HFF-Myc (cell line): ENCODE results near the gene CNIH1.
"Not testable (repeated sequence)": the region's sequence is repeated elsewhere in the genome, so short reads cannot be mapped to it uniquely, and the experiment has no call there.

Experiments used
- DNase-seq: peaks from one replicate; pipeline ENCODE4 v3.0.0-alpha.2; 2011; ENCODE audit warnings: low read depth; ENCODE audit errors: extremely low read depth
- H3K4me3 ChIP-seq: replicated peaks from 2 replicates; pipeline ENCODE4 v1.5.1; 2011; ENCODE audit warnings: low read depth, mild to moderate bottlenecking, control low read depth, low read length
- CTCF ChIP-seq: IDR thresholded peaks from 2 replicates; pipeline ENCODE4 v1.5.1; 2012; ENCODE audit warnings: mild to moderate bottlenecking, low read depth, low read length, control low read depth; ENCODE audit errors: missing control alignments

The CNIH1 gene

GRCh38 chr14:54385556-54385955, 55.6 kb downstream of the CNIH1 start:
- H3K4me3 ChIP-seq = no peak overlapping the region
- no peak for TF ChIP-seq CTCF
- DNase-seq = no peak

GRCh38 chr14:54383835-54384234, 57.3 kb downstream of the CNIH1 start:
- H3K4me3 ChIP-seq = no peak overlapping the region
- TF ChIP-seq CTCF = no peak
- no peak for DNase-seq

- H3K4me3 ChIP-seq = no peak overlapping the region
- no peak for DNase-seq
- no peak for TF ChIP-seq CTCF
Observed at GRCh38 chr14:54381821-54382220, 59.4 kb downstream of the CNIH1 start.

- H3K4me3 ChIP-seq, DNase-seq: not testable (repeated sequence)
Observed at GRCh38 chr14:54380558-54380957, 60.6 kb downstream of the CNIH1 start.

- H3K4me3 ChIP-seq, DNase-seq: not testable (repeated sequence)
Observed at GRCh38 chr14:54378893-54379292, 62.3 kb downstream of the CNIH1 start.

- no peak for DNase-seq
- no peak overlapping the region for H3K4me3 ChIP-seq
- TF ChIP-seq CTCF = no peak
Observed at GRCh38 chr14:54377501-54377900, 63.7 kb downstream of the CNIH1 start.

- no peak for TF ChIP-seq CTCF
Observed at GRCh38 chr14:54374117-54374884, 66.9 kb downstream of the CNIH1 start.

More at GRCh38 chr14:54374117-54374884, 66.9 kb downstream of the CNIH1 start:
- no peak overlapping the region for H3K4me3 ChIP-seq
- no peak for DNase-seq
